ENCODE results near the gene OTUB2.

Gene OTUB2

DNA sequence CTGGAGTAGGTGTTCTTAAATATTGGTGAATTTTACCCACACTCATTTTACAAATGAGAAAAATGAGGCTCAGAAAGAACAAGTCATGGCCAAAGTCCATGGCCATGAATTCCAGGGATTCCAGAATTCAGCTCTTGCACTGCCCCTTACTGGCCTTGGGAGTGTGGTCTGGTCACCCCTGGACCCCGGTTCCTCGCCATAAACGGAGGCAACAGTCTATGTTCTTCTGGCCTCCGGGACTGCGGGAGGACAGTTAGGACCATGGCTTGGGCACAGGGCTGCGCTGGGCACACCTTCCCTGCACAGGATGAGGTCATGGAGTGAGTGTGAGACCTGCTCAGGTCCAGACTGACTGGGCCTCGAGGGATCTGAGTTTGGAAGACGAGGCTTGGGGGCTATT lies 22.1 kb upstream of the OTUB2 start:
- no peaks in the 10 kb centered on the region for H3K27me3 ChIP-seq (ENCODE audit: insufficient read depth, poor library complexity, severe bottlenecking)
- H3K4me1 ChIP-seq (ENCODE audit: insufficient read depth, poor library complexity, severe bottlenecking): no peaks in the 10 kb centered on the region
- H3K4me3 ChIP-seq (ENCODE audit: severe bottlenecking): no peak overlapping the region
- no peak for DNase-seq (ENCODE audit: low spot score)
- TF ChIP-seq, protein P1, sequence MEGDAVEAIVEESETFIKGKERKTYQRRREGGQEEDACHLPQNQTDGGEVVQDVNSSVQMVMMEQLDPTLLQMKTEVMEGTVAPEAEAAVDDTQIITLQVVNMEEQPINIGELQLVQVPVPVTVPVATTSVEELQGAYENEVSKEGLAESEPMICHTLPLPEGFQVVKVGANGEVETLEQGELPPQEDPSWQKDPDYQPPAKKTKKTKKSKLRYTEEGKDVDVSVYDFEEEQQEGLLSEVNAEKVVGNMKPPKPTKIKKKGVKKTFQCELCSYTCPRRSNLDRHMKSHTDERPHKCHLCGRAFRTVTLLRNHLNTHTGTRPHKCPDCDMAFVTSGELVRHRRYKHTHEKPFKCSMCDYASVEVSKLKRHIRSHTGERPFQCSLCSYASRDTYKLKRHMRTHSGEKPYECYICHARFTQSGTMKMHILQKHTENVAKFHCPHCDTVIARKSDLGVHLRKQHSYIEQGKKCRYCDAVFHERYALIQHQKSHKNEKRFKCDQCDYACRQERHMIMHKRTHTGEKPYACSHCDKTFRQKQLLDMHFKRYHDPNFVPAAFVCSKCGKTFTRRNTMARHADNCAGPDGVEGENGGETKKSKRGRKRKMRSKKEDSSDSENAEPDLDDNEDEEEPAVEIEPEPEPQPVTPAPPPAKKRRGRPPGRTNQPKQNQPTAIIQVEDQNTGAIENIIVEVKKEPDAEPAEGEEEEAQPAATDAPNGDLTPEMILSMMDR (IDR thresholded peaks at IDR 0.05; ENCODE audit: poor library complexity, severe bottlenecking): no peak
- no peaks in the 10 kb centered on the region for H3K9me3 ChIP-seq (ENCODE audit: severe bottlenecking)
- ATAC-seq (ENCODE audit: low read depth): no peak
- H3K36me3 ChIP-seq (ENCODE audit: low read depth): no peaks in the 10 kb centered on the region
- no peak overlapping the region for H3K27ac ChIP-seq (ENCODE audit: poor library complexity, severe bottlenecking)

DNA sequence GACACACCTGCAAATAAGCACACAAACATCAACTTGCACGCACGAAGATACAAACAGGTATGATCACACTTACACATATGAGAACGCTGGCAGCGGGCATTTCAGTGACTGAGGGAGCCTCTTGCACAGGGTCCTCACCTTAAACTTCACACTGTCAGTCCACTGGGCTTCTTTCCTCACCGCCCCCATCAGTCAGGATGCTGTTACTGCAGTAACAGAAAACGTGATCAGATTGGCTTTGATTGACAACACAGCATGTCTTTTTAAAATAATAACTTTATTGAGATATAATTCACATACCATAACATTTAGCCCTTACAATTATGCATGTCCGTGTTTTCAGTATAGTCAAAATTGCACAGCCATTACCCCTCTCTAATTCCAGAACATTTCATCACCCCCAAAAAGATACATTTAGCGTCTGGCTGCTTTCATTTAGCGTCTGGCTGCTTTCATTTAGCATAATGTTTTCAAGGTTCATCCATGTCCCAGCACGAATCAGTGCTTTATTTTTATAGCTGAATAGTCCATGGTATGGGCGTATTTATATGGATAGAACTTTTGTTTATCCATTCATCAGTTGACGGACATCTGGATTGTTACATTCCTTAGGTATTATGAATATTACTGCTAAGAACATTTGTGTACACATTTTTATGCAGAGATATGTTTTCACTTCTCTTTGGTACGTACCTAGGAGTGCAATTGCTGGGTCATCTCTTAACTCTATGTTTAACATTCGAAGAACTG lies 20.6 kb upstream of the OTUB2 start:
- Histone ChIP-seq H3K9me3 (ENCODE audit: severe bottlenecking) (no peaks in the 10 kb centered on the region), H3K4me1 (ENCODE audit: insufficient read depth, poor library complexity, severe bottlenecking) (peaks cover 7% of the 10 kb centered on the region), H3K27me3 (ENCODE audit: insufficient read depth, poor library complexity, severe bottlenecking) (no peaks in the 10 kb centered on the region), H3K4me3 (ENCODE audit: severe bottlenecking) (no peak overlapping the region), H3K27ac (ENCODE audit: poor library complexity, severe bottlenecking) (no peak overlapping the region), H3K36me3 (ENCODE audit: low read depth) (no peaks in the 10 kb centered on the region)
- TF ChIP-seq, protein P1 (IDR thresholded peaks at IDR 0.05; ENCODE audit: poor library complexity, severe bottlenecking): peak; percentile 35
- no peak for DNase-seq (ENCODE audit: low spot score)
- no peak for ATAC-seq (ENCODE audit: low read depth)

DNA sequence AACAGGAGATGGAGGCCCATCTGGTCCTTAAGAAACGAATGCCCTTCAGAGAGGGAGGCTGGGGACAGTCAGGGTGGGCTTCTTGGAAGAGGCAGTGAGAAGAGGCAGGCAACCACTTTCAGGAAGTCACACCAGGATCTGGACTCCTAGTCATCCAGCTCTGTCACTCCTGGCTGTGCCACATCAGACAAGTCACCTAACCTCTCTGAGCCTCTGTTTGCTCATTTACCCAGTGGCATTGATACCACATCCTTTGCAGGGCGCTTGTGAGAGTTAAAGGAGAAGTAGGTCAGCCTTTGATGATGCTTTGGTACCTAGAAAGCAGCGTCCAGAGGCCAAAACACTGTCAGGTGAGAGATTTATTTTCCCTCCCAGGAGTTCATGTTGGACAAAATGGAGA lies 17.9 kb upstream of the OTUB2 start:
- H3K9me3 ChIP-seq (ENCODE audit: severe bottlenecking): no peaks in the 10 kb centered on the region
- no peak overlapping the region for H3K27ac ChIP-seq (ENCODE audit: poor library complexity, severe bottlenecking)
- H3K4me3 ChIP-seq (ENCODE audit: severe bottlenecking): no peak overlapping the region
- no peaks in the 10 kb centered on the region for H3K27me3 ChIP-seq (ENCODE audit: insufficient read depth, poor library complexity, severe bottlenecking)
- no peak for DNase-seq (ENCODE audit: low spot score)
- TF ChIP-seq, protein P1 (IDR thresholded peaks at IDR 0.05; ENCODE audit: poor library complexity, severe bottlenecking): no peak
- ATAC-seq (ENCODE audit: low read depth): no peak
- peaks cover 11% of the 10 kb centered on the region for H3K4me1 ChIP-seq (ENCODE audit: insufficient read depth, poor library complexity, severe bottlenecking)
- H3K36me3 ChIP-seq (ENCODE audit: low read depth): no peaks in the 10 kb centered on the region

DNA sequence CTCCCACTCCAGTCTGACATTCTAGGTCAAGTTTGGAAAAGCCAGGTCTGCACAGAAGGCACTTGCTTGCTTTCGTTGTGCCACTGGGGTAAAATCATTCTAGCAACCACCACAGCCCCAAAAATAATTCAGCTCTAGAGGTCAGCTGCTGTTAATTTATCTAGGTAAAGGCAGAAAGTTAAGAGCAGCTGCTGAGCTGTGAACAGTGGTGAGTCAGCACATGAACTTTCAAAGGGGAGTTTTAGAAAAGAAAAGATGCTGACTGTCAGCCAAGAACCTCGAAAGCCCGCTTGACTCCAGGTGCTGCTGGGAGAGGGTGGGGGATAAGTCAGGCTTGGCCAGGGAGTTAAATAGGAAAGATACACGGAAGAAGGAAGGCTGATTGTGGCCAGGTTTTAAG lies 16.4 kb upstream of the OTUB2 start:
- peak; percentile 81 for ATAC-seq (ENCODE audit: low read depth)
- no peak for DNase-seq (ENCODE audit: low spot score)
- TF ChIP-seq, protein P1 (IDR thresholded peaks at IDR 0.05; ENCODE audit: poor library complexity, severe bottlenecking): no peak
- Histone ChIP-seq H3K36me3 (ENCODE audit: low read depth) (no peaks in the 10 kb centered on the region), H3K27ac (ENCODE audit: poor library complexity, severe bottlenecking) (no peak overlapping the region), H3K9me3 (ENCODE audit: severe bottlenecking) (no peaks in the 10 kb centered on the region), H3K27me3 (ENCODE audit: insufficient read depth, poor library complexity, severe bottlenecking) (no peaks in the 10 kb centered on the region), H3K4me1 (ENCODE audit: insufficient read depth, poor library complexity, severe bottlenecking) (peaks cover 11% of the 10 kb centered on the region), H3K4me3 (ENCODE audit: severe bottlenecking) (no peak overlapping the region)

DNA sequence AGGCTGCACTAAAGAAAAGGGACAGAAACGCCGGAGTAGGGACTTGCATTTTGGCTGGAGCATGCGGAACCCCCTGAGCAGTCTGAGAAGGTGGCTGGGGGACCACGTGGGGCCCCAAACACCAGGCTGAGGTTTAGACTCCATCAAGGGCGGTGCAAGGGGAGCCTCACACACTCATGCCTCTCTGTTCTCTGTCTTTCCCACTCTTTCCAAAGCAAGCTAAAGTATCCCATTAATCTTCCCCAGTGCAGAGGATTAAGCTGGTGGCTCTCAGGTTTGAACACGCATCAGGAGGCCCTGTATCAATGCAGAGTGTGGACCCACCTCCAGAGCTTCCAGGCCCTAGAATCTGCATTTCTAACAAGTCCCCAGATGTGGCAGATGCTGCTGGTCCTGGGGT lies 15.5 kb upstream of the OTUB2 start:
- no peaks in the 10 kb centered on the region for H3K9me3 ChIP-seq (ENCODE audit: severe bottlenecking)
- H3K4me1 ChIP-seq (ENCODE audit: insufficient read depth, poor library complexity, severe bottlenecking): peaks cover 11% of the 10 kb centered on the region
- no peak overlapping the region for H3K4me3 ChIP-seq (ENCODE audit: severe bottlenecking)
- ATAC-seq (ENCODE audit: low read depth) (no peak), DNase-seq (ENCODE audit: low spot score) (no peak)
- no peaks in the 10 kb centered on the region for H3K36me3 ChIP-seq (ENCODE audit: low read depth)
- no peaks in the 10 kb centered on the region for H3K27me3 ChIP-seq (ENCODE audit: insufficient read depth, poor library complexity, severe bottlenecking)
- H3K27ac ChIP-seq (ENCODE audit: poor library complexity, severe bottlenecking): no peak overlapping the region
- TF ChIP-seq, protein P1 (IDR thresholded peaks at IDR 0.05; ENCODE audit: poor library complexity, severe bottlenecking): no peak

Data from RWPE2 (cell line).